ENCODE measurements around the gene ACE.

ACE gene

GRCh38 chr17:63516910-63517824, 40.3 kb downstream of the ACE start:
- TF ChIP-seq POLR2A (IDR thresholded peaks at IDR 0.05; ENCODE audit: low read depth, low read length): no peak
- DNase-seq (ENCODE audit: insufficient read length, low spot score) (peak; percentile 93), FAIRE-seq (no peak)

GRCh38 chr17:63517825-63518534, 41.1 kb downstream of the ACE start:
- no peak for FAIRE-seq
- DNase-seq (ENCODE audit: insufficient read length, low spot score): no peak
- no peak for TF ChIP-seq POLR2A (IDR thresholded peaks at IDR 0.05; ENCODE audit: low read depth, low read length)

GRCh38 chr17:63519116-63519881, 42.4 kb downstream of the ACE start:
- DNase-seq (ENCODE audit: insufficient read length, low spot score) (no peak), FAIRE-seq (no peak)
- no peak for TF ChIP-seq POLR2A (IDR thresholded peaks at IDR 0.05; ENCODE audit: low read depth, low read length)

GRCh38 chr17:63519972-63520882, 43.4 kb downstream of the ACE start:
- TF ChIP-seq POLR2A (IDR thresholded peaks at IDR 0.05; ENCODE audit: low read depth, low read length): no peak
- no peak for FAIRE-seq
- no peak for DNase-seq (ENCODE audit: insufficient read length, low spot score)

- FAIRE-seq: no peak
- TF ChIP-seq POLR2A (IDR thresholded peaks at IDR 0.05; ENCODE audit: low read depth, low read length): no peak
- DNase-seq (ENCODE audit: insufficient read length, low spot score): no peak
Measured at GRCh38 chr17:63523253-63523855, 46.5 kb downstream of the ACE start, which contains the start of gene KCNH6. KCNH6 (plus strand) TSS chr17:63523358; CDS start chr17:63523414, 56 bp downstream.

- DNase-seq (ENCODE audit: insufficient read length, low spot score): no peak
- no peak for FAIRE-seq
- no peak for TF ChIP-seq POLR2A (IDR thresholded peaks at IDR 0.05; ENCODE audit: low read depth, low read length)
Measured at GRCh38 chr17:63524051-63524450, 47.2 kb downstream of the ACE start.

- DNase-seq (ENCODE audit: insufficient read length, low spot score) (no peak), FAIRE-seq (no peak)
- no peak for TF ChIP-seq POLR2A (IDR thresholded peaks at IDR 0.05; ENCODE audit: low read depth, low read length)
Measured at GRCh38 chr17:63525190-63525946, 48.5 kb downstream of the ACE start.

GRCh38 chr17:63526861-63527260, 50.0 kb downstream of the ACE start:
- no peak for TF ChIP-seq POLR2A (IDR thresholded peaks at IDR 0.05; ENCODE audit: low read depth, low read length)
- FAIRE-seq (no peak), DNase-seq (ENCODE audit: insufficient read length, low spot score) (no peak)

GRCh38 chr17:63528183-63528582, 51.3 kb downstream of the ACE start:
- no peak for DNase-seq (ENCODE audit: insufficient read length, low spot score)
- TF ChIP-seq POLR2A (IDR thresholded peaks at IDR 0.05; ENCODE audit: low read depth, low read length): no peak
- FAIRE-seq: no peak

- no peak for TF ChIP-seq POLR2A (IDR thresholded peaks at IDR 0.05; ENCODE audit: low read depth, low read length)
- FAIRE-seq (no peak), DNase-seq (ENCODE audit: insufficient read length, low spot score) (no peak)
Measured at GRCh38 chr17:63529711-63530556, 53.1 kb downstream of the ACE start.

GRCh38 chr17:63530557-63531021, 53.7 kb downstream of the ACE start:
- FAIRE-seq (no peak), DNase-seq (ENCODE audit: insufficient read length, low spot score) (no peak)
- no peak for TF ChIP-seq POLR2A (IDR thresholded peaks at IDR 0.05; ENCODE audit: low read depth, low read length)
